Psoas muscle (tissue), 8 donors: Measurements from ENCODE around the gene COL13A1. TPM values are rescaled to one million over a fixed set of nuclear protein-coding genes. Genes with fewer than 3 reads are reported as not detected.

Source experiments
- ATAC-seq, 4 donors: fragments of 200-7000 bp; cut with Tn5 transposase; one replicate each; pipeline ENCODE4 v1.9.1; 2020; ENCODE audit warnings: moderate library complexity in 3 of 4, mild to moderate bottlenecking in 2 of 4
- DNase-seq, 2 donors: peaks; one replicate each; pipeline ENCODE4 v3.0.0-alpha.2; 2020
- H3K27ac ChIP-seq: fragments of 200-600 bp; one replicate; pipeline ENCODE4 v1.8.0; 2022
- H3K27me3 ChIP-seq, 3 donors: fragments of 200-600 bp in 1 of 3; one replicate each; pipeline versions ENCODE4 v1.6.1 to v1.8.0; 2013 to 2022; ENCODE audit warnings: low read length in 2 of 3, mild to moderate bottlenecking in 2 of 3, moderate library complexity in 1 of 3; ENCODE audit not compliant: insufficient read depth in 3 of 3
- H3K36me3 ChIP-seq, 2 donors: fragments of 200-600 bp in 1 of 2; one replicate each; pipeline versions ENCODE4 v1.6.1 to v1.8.0; 2013 to 2022; ENCODE audit warnings: low read depth in 1 of 2, mild to moderate bottlenecking in 1 of 2, moderate library complexity in 1 of 2; ENCODE audit not compliant: insufficient read depth in 1 of 2
- H3K4me1 ChIP-seq: fragments of 200-600 bp; one replicate; pipeline ENCODE4 v1.8.0; 2022
- H3K4me3 ChIP-seq: fragments of 200-600 bp; one replicate; pipeline ENCODE4 v1.8.0; 2022; ENCODE audit warnings: mild to moderate bottlenecking
- H3K9me3 ChIP-seq: fragments of 200-600 bp; one replicate; pipeline ENCODE4 v1.8.0; 2022
- WGBS, 3 donors: extraction: QIAGEN DNeasy Blood & Tissue Kit; methylation state at CpG; one replicate each; pipeline versions ENCODE4 v1.1.6 to v1.1.7; 2013; 5-methylcytosine and 5-hydroxymethylcytosine counted together
- intact Hi-C, 2 donors: fragments of 100-400 bp; cut with DNase I; formaldehyde crosslinking; loops; one replicate each; pipeline versions ENCODE4 v1.11.0 to v1.14.2; 2022
- polyA plus RNA-seq, 3 donors: library from polyadenylated mRNA; stranded (reverse); fragments of 200-250 nt; gene quantifications; one replicate each; pipeline ENCODE4 v1.2.3, GENCODE V29; 2013
- total RNA-seq, 4 donors: library from RNA; stranded (reverse); fragmentation: NEBNext Ultra II Directional in 2 of 4; extraction: Animal tissue kit (Norgen Biotek cat#: 25700) in 2 of 4; gene quantifications; one replicate each; pipeline versions ENCODE4 v1.2.1 to v1.2.4, GENCODE V29; 2021 to 2023
- TF ChIP-seq, protein P1 (sequence below): fragments of 200-600 bp; IDR thresholded peaks from one replicate; pipeline ENCODE4 v1.8.0; 2022; ENCODE audit warnings: antibody characterized with exemption
- donor health status: healthy with polysubstance abuse.
- donor health status: DM: no; HTN: no; CAD: no; lungs with moderate emphysema.
- donor health status: Bipolar disorder and iron deficiency.
- donor health status: healthy.
- donor health status: DM: yes; HTN: yes; CAD: no.
- donor health status: DM: no; HTN: no; CAD: no.
- donor health status: DM: no; HTN: no; CAD: no.
- donor health status: DM: yes; HTN: yes; CAD: no.

COL13A1 gene
- total and polyA plus RNA-seq, 7 donors = 0.35 to 10.7 (median 2.6) TPM

GRCh38 chr10:69835875-69836730 is 34.4 kb downstream of the COL13A1 start:
- intact Hi-C loops = loop anchor here in 1 of 2 donors (2.0 kb wide), 1 partner anchor 31 kb away; no protein-coding TSS in a partner anchor
- 66 to 77% (median 72%) methylated on average over 8 of the region's 8 CpGs for WGBS, 3 donors
- Histone ChIP-seq H3K36me3 (no peaks in the 10 kb centered on the region), H3K4me3 (no peak overlapping the region), H3K4me1 (peaks cover 17% of the 10 kb centered on the region), H3K27ac (peak overlapping the region; percentile 41), H3K9me3 (no peaks in the 10 kb centered on the region), H3K27me3 (no peaks in the 10 kb centered on the region)
- no peak for ATAC-seq
- TF ChIP-seq, protein P1, sequence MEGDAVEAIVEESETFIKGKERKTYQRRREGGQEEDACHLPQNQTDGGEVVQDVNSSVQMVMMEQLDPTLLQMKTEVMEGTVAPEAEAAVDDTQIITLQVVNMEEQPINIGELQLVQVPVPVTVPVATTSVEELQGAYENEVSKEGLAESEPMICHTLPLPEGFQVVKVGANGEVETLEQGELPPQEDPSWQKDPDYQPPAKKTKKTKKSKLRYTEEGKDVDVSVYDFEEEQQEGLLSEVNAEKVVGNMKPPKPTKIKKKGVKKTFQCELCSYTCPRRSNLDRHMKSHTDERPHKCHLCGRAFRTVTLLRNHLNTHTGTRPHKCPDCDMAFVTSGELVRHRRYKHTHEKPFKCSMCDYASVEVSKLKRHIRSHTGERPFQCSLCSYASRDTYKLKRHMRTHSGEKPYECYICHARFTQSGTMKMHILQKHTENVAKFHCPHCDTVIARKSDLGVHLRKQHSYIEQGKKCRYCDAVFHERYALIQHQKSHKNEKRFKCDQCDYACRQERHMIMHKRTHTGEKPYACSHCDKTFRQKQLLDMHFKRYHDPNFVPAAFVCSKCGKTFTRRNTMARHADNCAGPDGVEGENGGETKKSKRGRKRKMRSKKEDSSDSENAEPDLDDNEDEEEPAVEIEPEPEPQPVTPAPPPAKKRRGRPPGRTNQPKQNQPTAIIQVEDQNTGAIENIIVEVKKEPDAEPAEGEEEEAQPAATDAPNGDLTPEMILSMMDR = no peak
- no peak for DNase-seq

GRCh38 chr10:69836731-69837030 is 35.0 kb downstream of the COL13A1 start:
- TF ChIP-seq, protein P1 = no peak
- H3K4me3 ChIP-seq = no peak overlapping the region
- peak overlapping the region; percentile 41 for H3K27ac ChIP-seq
- DNase-seq (no peak), ATAC-seq (peak in 1 of 4 donors; percentile 19)
- H3K9me3 ChIP-seq = no peaks in the 10 kb centered on the region
- H3K4me1 ChIP-seq = peaks cover 17% of the 10 kb centered on the region
- H3K27me3 ChIP-seq = no peaks in the 10 kb centered on the region
- intact Hi-C loops = loop anchor here in 1 of 2 donors (2.0 kb wide), 1 partner anchor 32 kb away; no protein-coding TSS in a partner anchor
- 69 to 96% (median 75%) methylated on average over 6 of the region's 6 CpGs for WGBS, 3 donors
- H3K36me3 ChIP-seq = no peaks in the 10 kb centered on the region

- H3K27ac ChIP-seq = peak overlapping the region; percentile 41
- 55 to 64% (median 62%) methylated on average over 5 of the region's 5 CpGs for WGBS, 3 donors
- TF ChIP-seq, protein P1 = no peak
- no peaks in the 10 kb centered on the region for H3K36me3 ChIP-seq
- DNase-seq (peak in 1 of 2 donors; percentile 63), ATAC-seq (peak; percentile 43 to 95 (median 81))
- H3K4me1 ChIP-seq = peaks cover 17% of the 10 kb centered on the region
- H3K27me3 ChIP-seq = no peaks in the 10 kb centered on the region
- intact Hi-C loops = loop anchor here in 1 of 2 donors (2.0 kb wide), 1 partner anchor 32 kb away; no protein-coding TSS in a partner anchor
- H3K4me3 ChIP-seq = no peak overlapping the region
- H3K9me3 ChIP-seq = no peaks in the 10 kb centered on the region
These were observed 35.6 kb downstream of the COL13A1 start for GRCh38 chr10:69837261-69837660.

GRCh38 chr10:69838418-69838817 is 36.7 kb downstream of the COL13A1 start:
- H3K36me3 ChIP-seq = no peaks in the 10 kb centered on the region
- H3K27me3 ChIP-seq = no peaks in the 10 kb centered on the region
- 95 to 97% (median 96%) methylated on average over 5 of the region's 5 CpGs for WGBS, 3 donors
- intact Hi-C loops = no loop called here
- H3K4me3 ChIP-seq = no peak overlapping the region
- ATAC-seq (no peak), DNase-seq (no peak)
- TF ChIP-seq, protein P1 = no peak
- no peak overlapping the region for H3K27ac ChIP-seq
- H3K9me3 ChIP-seq = no peaks in the 10 kb centered on the region
- peaks cover 17% of the 10 kb centered on the region for H3K4me1 ChIP-seq
